HepG2 (cell line): ENCODE results near the gene CFAP92. TPM values are rescaled to one million over a fixed set of nuclear protein-coding genes. Genes with fewer than 3 reads are reported as not detected.

ENCODE experiments used
- ATAC-seq: fragments of 200-7000 bp; cut with Tn5 transposase; 3 replicates; pipeline ENCODE4 v1.9.1; 2020; ENCODE audit warnings: mild to moderate bottlenecking, moderate library complexity
- BruUV-seq: library from RNA; stranded (reverse); fragments of 400-500 nt; replicated peaks from 2 replicates; lab custom pipeline; 2021; lab: Mats Ljungman, UMichigan
- CTCF ChIA-PET: fragments of 300-600 bp; formaldehyde crosslinking; extraction: SDS; loops from one replicate; lab custom pipeline; 2021; ENCODE audit warnings: low total read pairs, inconsistent platforms, low intra/inter-chr PET ratio; lab: Yijun Ruan, JAX
- POLR2A ChIA-PET: fragments of 350-600 bp; sonication (Branson Sonifier 250); formaldehyde crosslinking; loops from one replicate; lab custom pipeline; 2020; ENCODE audit warnings: antibody characterized with exemption, inconsistent platforms; lab: Yijun Ruan, JAX
- DNase-seq: peaks from one replicate; pipeline ENCODE4 v3.0.0-alpha.2; 2015; ENCODE audit warnings: low spot score
- FAIRE-seq: peaks from 3 replicates; lab custom pipeline; 2011; peaks lifted over from hg19 to GRCh38; lab: Jason Lieb, UNC
- H2AFZ ChIP-seq: one replicate; pipeline ENCODE4 v1.6.1; 2011; ENCODE audit warnings: low read length, inconsistent platforms
- H3K27ac ChIP-seq: fragments of 300-600 bp; 3 replicates; pipeline ENCODE4 v1.8.0; 2011; ENCODE audit warnings: mixed run types, mild to moderate bottlenecking, mixed read lengths, low read length, inconsistent platforms; ENCODE audit not compliant: insufficient read depth; ENCODE audit errors: extremely low read length
- H3K27me3 ChIP-seq, 2 experiments: fragments of 200-600 bp in 1 of 2; 2 replicates in 1 of 2; 3 replicates in 1 of 2; pipeline versions ENCODE4 v1.6.0 to v1.8.0; 2011; ENCODE audit warnings: low read length in 2 of 2, mild to moderate bottlenecking in 2 of 2, moderate library complexity in 2 of 2, inconsistent platforms in 1 of 2; ENCODE audit not compliant: insufficient read depth in 2 of 2, control insufficient read depth in 1 of 2
- H3K36me3 ChIP-seq, 2 experiments: fragments of 200-600 bp in 1 of 2; replicated peaks in 1 of 2; 2 replicates in 1 of 2; 3 replicates in 1 of 2; pipeline versions ENCODE4 v1.5.1 to v1.8.0; 2011; ENCODE audit warnings: low read length in 2 of 2, inconsistent platforms in 1 of 2; ENCODE audit not compliant: insufficient read depth in 2 of 2, control insufficient read depth in 1 of 2
- H3K4me1 ChIP-seq: 2 replicates; pipeline ENCODE4 v1.5.1; 2012; ENCODE audit warnings: low read length, inconsistent platforms; ENCODE audit not compliant: insufficient read depth
- H3K4me2 ChIP-seq: 2 replicates; pipeline ENCODE4 v1.6.0; 2011; ENCODE audit warnings: low read depth, low read length, inconsistent platforms
- H3K4me3 ChIP-seq, 3 experiments: fragments of 200-600 bp in 1 of 3; sonication (generic), shearing (Covaris generic) in 1 of 3; replicated peaks in 1 of 3; 2 replicates each; pipeline ENCODE4 v1.5.1; 2011 to 2016; ENCODE audit warnings: low read length in 3 of 3, inconsistent platforms in 2 of 3, low read depth in 2 of 3, mild to moderate bottlenecking in 2 of 3, control low read depth in 1 of 3, mixed read lengths in 1 of 3; ENCODE audit not compliant: insufficient read depth in 1 of 3
- H3K79me2 ChIP-seq: one replicate; pipeline ENCODE4 v1.6.1; 2011; ENCODE audit warnings: low read length, inconsistent platforms; ENCODE audit not compliant: insufficient read depth
- H3K9ac ChIP-seq: 2 replicates; pipeline ENCODE4 v1.6.0; 2011; ENCODE audit warnings: mild to moderate bottlenecking, low read depth, low read length, inconsistent platforms; ENCODE audit not compliant: insufficient read depth
- H3K9me3 ChIP-seq: 2 replicates; pipeline ENCODE4 v1.5.1; 2012; ENCODE audit warnings: mild to moderate bottlenecking, low read length
- H4K20me1 ChIP-seq: 2 replicates; pipeline ENCODE4 v1.6.0; 2011; ENCODE audit warnings: inconsistent platforms, mild to moderate bottlenecking, low read length, moderate library complexity; ENCODE audit not compliant: insufficient read depth
- JUN ChIP-seq: sonication (generic); formaldehyde crosslinking; IDR thresholded peaks from 2 replicates; pipeline ENCODE4 v1.4.0; 2020; ENCODE audit warnings: mild to moderate bottlenecking, missing genetic modification reagents
- PAF1 ChIP-seq: IDR thresholded peaks from 2 replicates; pipeline ENCODE4 v1.6.1; 2016; ENCODE audit warnings: missing genetic modification reagents, missing compliant biosample characterization
- RXRB ChIP-seq: IDR thresholded peaks from 2 replicates; pipeline ENCODE4 v1.6.1; 2016; ENCODE audit warnings: borderline replicate concordance, missing genetic modification reagents, missing compliant biosample characterization
- SRSF9 ChIP-seq: fragments of 200-400 bp; formaldehyde crosslinking; IDR thresholded peaks from 2 replicates; pipeline ENCODE4 v1.6.1; 2018; ENCODE audit warnings: borderline replicate concordance, mild to moderate bottlenecking, low read depth, low read length; ENCODE audit not compliant: insufficient read depth, poor library complexity, severe bottlenecking
- WGBS: methylation state at CpG from one replicate; pipeline ENCODE4 v1.1.6; 2017; ENCODE audit warnings: low lambda C conversion rate; 5-methylcytosine and 5-hydroxymethylcytosine counted together
- in situ Hi-C: cut with HindIII; loops from 2 replicates; pipeline ENCODE4 v1.10.0; 2017; ENCODE audit warnings: low pct_unique_long_range_greater_than_20kb; ENCODE audit not compliant: extremely low pct_ligation_motif_present
- intact Hi-C: fragments of 100-400 bp; cut with micrococcal nuclease; formaldehyde crosslinking; loops from one replicate; pipeline ENCODE4 v1.10.0; 2022; ENCODE audit not compliant: unreplicated experiment
- polyA plus RNA-seq, 8 experiments: library from polyadenylated mRNA; depleted of rRNA in 3 of 8; stranded (reverse) in 7 of 8; unstranded in 1 of 8; fragments of >200 nt; fragmentation: Illumina TruSeq in 4 of 8; extraction: Trizol in 4 of 8; gene quantifications; 2 replicates each; pipeline versions ENCODE4 v1.2.1 to v1.2.3, GENCODE V29; 2011 to 2016; ENCODE audit warnings: low read depth in 4 of 8, missing spikeins in 1 of 8, mixed read lengths in 1 of 8; ENCODE audit not compliant: insufficient read depth in 1 of 8
- total RNA-seq, 5 experiments: library from RNA; depleted of rRNA; stranded (reverse); fragments of >200 nt; fragmentation: Illumina TruSeq; extraction: Trizol; gene quantifications; 2 replicates each; pipeline ENCODE4 v1.2.3, GENCODE V29; 2016; ENCODE audit warnings: low read depth in 1 of 5
- TF ChIP-seq, protein P1 (sequence below): sonication (generic); formaldehyde crosslinking; IDR thresholded peaks from 2 replicates; pipeline ENCODE4 v1.5.0; 2020; ENCODE audit warnings: missing genetic modification reagents
- TF ChIP-seq, protein P2 (sequence below): sonication (generic); formaldehyde crosslinking; IDR thresholded peaks from 2 replicates; pipeline ENCODE4 v1.5.1; 2020; ENCODE audit warnings: mild to moderate bottlenecking, missing genetic modification reagents, moderate library complexity

CFAP92 gene
- total and polyA plus RNA-seq, 2 of the 13 experiments (the other 11 are each of a cell fraction or from before 2014, with no cell fraction given), result 0.18 to 0.46 TPM

DNA sequence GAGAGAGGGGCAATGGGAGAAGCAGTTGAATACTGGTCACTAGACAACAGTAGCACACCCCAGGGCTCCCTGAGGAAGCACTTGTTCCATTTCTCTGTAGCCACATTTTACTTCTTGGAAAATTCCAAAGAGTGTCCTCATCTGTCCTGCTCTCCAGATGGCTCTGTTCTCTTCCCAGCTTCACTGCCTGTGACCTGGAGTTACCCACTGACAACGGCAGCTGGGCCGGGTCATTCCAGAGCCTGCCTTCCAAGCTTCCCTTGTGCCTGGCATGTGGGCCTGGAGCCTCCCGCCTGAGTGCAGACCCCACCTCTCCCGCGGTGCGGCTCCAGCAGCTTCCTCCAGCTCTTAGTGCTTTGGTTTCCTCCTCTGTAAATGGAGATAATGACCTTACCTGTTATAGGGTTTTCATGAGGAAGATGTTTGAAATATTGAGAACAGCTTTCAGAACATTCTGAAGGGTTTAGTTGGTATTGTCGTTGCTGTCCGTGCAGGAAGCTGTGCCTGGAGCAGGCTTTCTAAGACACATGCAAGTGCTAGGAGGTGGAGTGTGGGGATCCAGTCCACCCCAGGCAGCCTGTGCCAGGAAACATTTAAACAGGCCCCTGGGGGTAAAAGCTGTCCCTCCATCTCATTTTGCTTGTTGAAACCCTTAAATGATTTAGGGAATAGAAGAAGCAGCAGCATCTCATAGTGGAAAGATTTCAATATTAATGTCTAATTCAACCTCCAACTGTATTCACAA is 32.0 kb upstream of the CFAP92 start:
- peaks cover 14% of the 10 kb centered on the region for H3K4me1 ChIP-seq
- WGBS, result 16% methylated on average over 8 of the region's 8 CpGs
- H4K20me1 ChIP-seq, result no peaks in the 10 kb centered on the region
- ChIA-PET CTCF (no interaction called here), POLR2A (no interaction called here)
- H3K27me3 ChIP-seq, result peaks cover 0 to 24% of the 10 kb centered on the region in 2 experiments; a peak in 3 of 5 replicates
- no peak overlapping the region for H3K27ac ChIP-seq
- no peak for FAIRE-seq
- no peaks in the 10 kb centered on the region for H3K36me3 ChIP-seq
- in situ Hi-C loops (no loop called here), intact Hi-C loops (no loop called here)
- no peaks in the 10 kb centered on the region for H3K9me3 ChIP-seq
- no peak overlapping the region for H2AFZ ChIP-seq
- H3K4me2 ChIP-seq, result no peak overlapping the region
- no peak for ATAC-seq
- no peaks in the 10 kb centered on the region for H3K79me2 ChIP-seq
- no peak overlapping the region for H3K4me3 ChIP-seq
- no peak for DNase-seq
- BruUV-seq, result no TSS peak
- H3K9ac ChIP-seq, result no peak overlapping the region
- no peak for TF ChIP-seq JUN (CRISPR knock-in tag)
- TF ChIP-seq, protein P1, sequence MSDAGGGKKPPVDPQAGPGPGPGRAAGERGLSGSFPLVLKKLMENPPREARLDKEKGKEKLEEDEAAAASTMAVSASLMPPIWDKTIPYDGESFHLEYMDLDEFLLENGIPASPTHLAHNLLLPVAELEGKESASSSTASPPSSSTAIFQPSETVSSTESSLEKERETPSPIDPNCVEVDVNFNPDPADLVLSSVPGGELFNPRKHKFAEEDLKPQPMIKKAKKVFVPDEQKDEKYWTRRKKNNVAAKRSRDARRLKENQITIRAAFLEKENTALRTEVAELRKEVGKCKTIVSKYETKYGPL, result no peak
- TF ChIP-seq, protein P2, sequence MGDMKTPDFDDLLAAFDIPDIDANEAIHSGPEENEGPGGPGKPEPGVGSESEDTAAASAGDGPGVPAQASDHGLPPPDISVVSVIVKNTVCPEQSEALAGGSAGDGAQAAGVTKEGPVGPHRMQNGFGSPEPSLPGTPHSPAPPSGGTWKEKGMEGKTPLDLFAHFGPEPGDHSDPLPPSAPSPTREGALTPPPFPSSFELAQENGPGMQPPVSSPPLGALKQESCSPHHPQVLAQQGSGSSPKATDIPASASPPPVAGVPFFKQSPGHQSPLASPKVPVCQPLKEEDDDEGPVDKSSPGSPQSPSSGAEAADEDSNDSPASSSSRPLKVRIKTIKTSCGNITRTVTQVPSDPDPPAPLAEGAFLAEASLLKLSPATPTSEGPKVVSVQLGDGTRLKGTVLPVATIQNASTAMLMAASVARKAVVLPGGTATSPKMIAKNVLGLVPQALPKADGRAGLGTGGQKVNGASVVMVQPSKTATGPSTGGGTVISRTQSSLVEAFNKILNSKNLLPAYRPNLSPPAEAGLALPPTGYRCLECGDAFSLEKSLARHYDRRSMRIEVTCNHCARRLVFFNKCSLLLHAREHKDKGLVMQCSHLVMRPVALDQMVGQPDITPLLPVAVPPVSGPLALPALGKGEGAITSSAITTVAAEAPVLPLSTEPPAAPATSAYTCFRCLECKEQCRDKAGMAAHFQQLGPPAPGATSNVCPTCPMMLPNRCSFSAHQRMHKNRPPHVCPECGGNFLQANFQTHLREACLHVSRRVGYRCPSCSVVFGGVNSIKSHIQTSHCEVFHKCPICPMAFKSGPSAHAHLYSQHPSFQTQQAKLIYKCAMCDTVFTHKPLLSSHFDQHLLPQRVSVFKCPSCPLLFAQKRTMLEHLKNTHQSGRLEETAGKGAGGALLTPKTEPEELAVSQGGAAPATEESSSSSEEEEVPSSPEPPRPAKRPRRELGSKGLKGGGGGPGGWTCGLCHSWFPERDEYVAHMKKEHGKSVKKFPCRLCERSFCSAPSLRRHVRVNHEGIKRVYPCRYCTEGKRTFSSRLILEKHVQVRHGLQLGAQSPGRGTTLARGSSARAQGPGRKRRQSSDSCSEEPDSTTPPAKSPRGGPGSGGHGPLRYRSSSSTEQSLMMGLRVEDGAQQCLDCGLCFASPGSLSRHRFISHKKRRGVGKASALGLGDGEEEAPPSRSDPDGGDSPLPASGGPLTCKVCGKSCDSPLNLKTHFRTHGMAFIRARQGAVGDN (CRISPR knock-in tag), result peak; percentile 58
- no peak for TF ChIP-seq SRSF9
- TF ChIP-seq PAF1 (CRISPR knock-in tag), result no peak
- TF ChIP-seq RXRB (CRISPR knock-in tag), result peak; percentile 17; the same call in 1 of the 2 replicates
